Measurements from ENCODE around the gene MADCAM1.

DNA sequence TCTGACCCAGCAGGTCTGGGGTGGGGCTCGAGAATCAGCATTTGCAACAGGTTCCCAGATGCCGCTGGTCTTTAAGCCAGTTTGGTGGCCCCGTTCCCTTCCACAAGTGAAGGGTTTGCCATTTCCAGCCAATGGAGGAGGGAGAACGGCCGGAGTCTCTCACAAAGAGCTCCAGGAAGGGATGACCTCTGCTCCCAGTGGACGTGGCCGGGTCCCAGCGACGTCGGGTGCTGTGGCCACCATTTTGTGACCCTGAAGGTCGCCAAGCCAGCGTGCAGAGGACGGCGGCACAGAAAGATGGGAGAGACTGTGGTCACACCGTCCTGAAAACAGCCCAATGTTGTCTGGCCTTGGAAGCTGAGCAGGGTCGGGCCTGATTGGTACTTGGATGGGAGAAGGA lies 43.5 kb upstream of the MADCAM1 start:
- TF ChIP-seq RARB (CRISPR knock-in tag; IDR thresholded peaks at IDR 0.05): no peak
- TF ChIP-seq, protein P1, sequence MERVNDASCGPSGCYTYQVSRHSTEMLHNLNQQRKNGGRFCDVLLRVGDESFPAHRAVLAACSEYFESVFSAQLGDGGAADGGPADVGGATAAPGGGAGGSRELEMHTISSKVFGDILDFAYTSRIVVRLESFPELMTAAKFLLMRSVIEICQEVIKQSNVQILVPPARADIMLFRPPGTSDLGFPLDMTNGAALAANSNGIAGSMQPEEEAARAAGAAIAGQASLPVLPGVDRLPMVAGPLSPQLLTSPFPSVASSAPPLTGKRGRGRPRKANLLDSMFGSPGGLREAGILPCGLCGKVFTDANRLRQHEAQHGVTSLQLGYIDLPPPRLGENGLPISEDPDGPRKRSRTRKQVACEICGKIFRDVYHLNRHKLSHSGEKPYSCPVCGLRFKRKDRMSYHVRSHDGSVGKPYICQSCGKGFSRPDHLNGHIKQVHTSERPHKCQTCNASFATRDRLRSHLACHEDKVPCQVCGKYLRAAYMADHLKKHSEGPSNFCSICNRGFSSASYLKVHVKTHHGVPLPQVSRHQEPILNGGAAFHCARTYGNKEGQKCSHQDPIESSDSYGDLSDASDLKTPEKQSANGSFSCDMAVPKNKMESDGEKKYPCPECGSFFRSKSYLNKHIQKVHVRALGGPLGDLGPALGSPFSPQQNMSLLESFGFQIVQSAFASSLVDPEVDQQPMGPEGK (CRISPR knock-in tag; IDR thresholded peaks at IDR 0.05; ENCODE audit: borderline replicate concordance): no peak
- no peak for TF ChIP-seq CSDC2 (CRISPR knock-in tag; IDR thresholded peaks at IDR 0.05)
- TF ChIP-seq, protein P2, sequence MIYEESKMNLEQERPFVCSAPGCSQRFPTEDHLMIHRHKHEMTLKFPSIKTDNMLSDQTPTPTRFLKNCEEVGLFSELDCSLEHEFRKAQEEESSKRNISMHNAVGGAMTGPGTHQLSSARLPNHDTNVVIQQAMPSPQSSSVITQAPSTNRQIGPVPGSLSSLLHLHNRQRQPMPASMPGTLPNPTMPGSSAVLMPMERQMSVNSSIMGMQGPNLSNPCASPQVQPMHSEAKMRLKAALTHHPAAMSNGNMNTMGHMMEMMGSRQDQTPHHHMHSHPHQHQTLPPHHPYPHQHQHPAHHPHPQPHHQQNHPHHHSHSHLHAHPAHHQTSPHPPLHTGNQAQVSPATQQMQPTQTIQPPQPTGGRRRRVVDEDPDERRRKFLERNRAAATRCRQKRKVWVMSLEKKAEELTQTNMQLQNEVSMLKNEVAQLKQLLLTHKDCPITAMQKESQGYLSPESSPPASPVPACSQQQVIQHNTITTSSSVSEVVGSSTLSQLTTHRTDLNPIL (CRISPR knock-in tag; IDR thresholded peaks at IDR 0.05; ENCODE audit: low read depth): no peak
- no peak for TF ChIP-seq TCF4 (CRISPR knock-in tag; IDR thresholded peaks at IDR 0.05; ENCODE audit: borderline replicate concordance)
- TF ChIP-seq ZFP3 (CRISPR knock-in tag; IDR thresholded peaks at IDR 0.05): no peak
- no peak for TF ChIP-seq SNAI2 (CRISPR knock-in tag; IDR thresholded peaks at IDR 0.05)
- TF ChIP-seq ARNTL (CRISPR knock-in tag; IDR thresholded peaks at IDR 0.05; ENCODE audit: borderline replicate concordance, low read depth): no peak
- no peak for TF ChIP-seq OSR1 (CRISPR knock-in tag; IDR thresholded peaks at IDR 0.05)
- TF ChIP-seq TOX (CRISPR knock-in tag; IDR thresholded peaks at IDR 0.05; ENCODE audit: borderline replicate concordance): no peak
